Keratinocyte (primary cell): ENCODE data around the gene CCDC144A.
"Not testable (repeated sequence)": the region's sequence is repeated elsewhere in the genome, so short reads cannot be mapped to it uniquely, and the experiment has no call there.

Experiments used
- CTCF ChIP-seq, 3 experiments: IDR thresholded peaks in 1 of 3; conservative IDR thresholded peaks in 1 of 3; optimal IDR thresholded peaks in 1 of 3; 2 replicates in 2 of 3; 3 replicates in 1 of 3; pipeline versions ENCODE3 to v1.5.1; 2011; ENCODE audit warnings: low read length in 3 of 3, mild to moderate bottlenecking in 3 of 3, moderate library complexity in 2 of 3, control low read depth in 1 of 3, inconsistent platforms in 1 of 3; ENCODE audit not compliant: insufficient read depth in 2 of 3; ENCODE audit errors: extremely low read depth in 1 of 3
- EZH2 ChIP-seq: IDR thresholded peaks from one replicate; pipeline ENCODE4 v1.6.1; 2012; ENCODE audit warnings: inconsistent platforms, mild to moderate bottlenecking, low read length, moderate library complexity

GRCh38 chr17:16666553-16666906, 23.5 kb upstream of the CCDC144A start:
- TF ChIP-seq CTCF (optimal IDR thresholded peaks at IDR 0.05 in 1 of 3, IDR thresholded peaks at IDR 0.05 in 1 of 3, conservative IDR thresholded peaks at IDR 0.05 in 1 of 3; ENCODE audit: extremely low read depth in 1 of 3, insufficient read depth in 2 of 3, low read length in 3 of 3); EZH2: not testable (repeated sequence)
